ENCODE data around the gene B9D1.

Gene B9D1

DNA sequence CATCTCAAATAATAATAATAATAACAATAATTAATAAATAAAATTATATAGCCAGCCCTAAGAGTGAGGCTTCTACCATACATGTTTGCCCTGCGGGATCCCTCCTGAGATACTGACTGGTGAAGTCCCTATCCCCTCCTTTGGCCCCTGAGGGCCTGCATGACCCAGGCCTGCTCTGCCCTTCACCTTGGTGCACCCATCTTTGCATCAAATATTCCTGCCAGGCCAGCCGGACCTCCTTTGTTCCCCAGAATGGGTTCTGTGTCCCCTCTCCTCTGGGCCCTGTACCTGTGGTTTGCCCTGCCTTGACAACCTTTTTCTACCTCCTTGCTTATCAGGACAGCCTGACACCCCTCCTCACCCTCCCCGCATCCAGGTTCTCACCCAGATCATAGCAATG, 46.5 kb upstream of the B9D1 start:
- no peak overlapping the region for H3K4me3 ChIP-seq (ENCODE audit: control insufficient read depth, low read depth, low read length)
- no peak for DNase-seq (ENCODE audit: low read depth)
- TF ChIP-seq, protein P1, sequence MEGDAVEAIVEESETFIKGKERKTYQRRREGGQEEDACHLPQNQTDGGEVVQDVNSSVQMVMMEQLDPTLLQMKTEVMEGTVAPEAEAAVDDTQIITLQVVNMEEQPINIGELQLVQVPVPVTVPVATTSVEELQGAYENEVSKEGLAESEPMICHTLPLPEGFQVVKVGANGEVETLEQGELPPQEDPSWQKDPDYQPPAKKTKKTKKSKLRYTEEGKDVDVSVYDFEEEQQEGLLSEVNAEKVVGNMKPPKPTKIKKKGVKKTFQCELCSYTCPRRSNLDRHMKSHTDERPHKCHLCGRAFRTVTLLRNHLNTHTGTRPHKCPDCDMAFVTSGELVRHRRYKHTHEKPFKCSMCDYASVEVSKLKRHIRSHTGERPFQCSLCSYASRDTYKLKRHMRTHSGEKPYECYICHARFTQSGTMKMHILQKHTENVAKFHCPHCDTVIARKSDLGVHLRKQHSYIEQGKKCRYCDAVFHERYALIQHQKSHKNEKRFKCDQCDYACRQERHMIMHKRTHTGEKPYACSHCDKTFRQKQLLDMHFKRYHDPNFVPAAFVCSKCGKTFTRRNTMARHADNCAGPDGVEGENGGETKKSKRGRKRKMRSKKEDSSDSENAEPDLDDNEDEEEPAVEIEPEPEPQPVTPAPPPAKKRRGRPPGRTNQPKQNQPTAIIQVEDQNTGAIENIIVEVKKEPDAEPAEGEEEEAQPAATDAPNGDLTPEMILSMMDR (IDR thresholded peaks at IDR 0.05; ENCODE audit: control insufficient read depth, insufficient read depth, low read depth, low read length, missing control alignments), result no peak

GRCh38 chr17:19408346-19408710, 45.8 kb upstream of the B9D1 start:
- DNase-seq (ENCODE audit: low read depth), result no peak
- no peak overlapping the region for H3K4me3 ChIP-seq (ENCODE audit: control insufficient read depth, low read depth, low read length)
- TF ChIP-seq, protein P1 (IDR thresholded peaks at IDR 0.05; ENCODE audit: control insufficient read depth, insufficient read depth, low read depth, low read length, missing control alignments), result no peak

- H3K4me3 ChIP-seq (ENCODE audit: control insufficient read depth, low read depth, low read length), result no peak overlapping the region
- TF ChIP-seq, protein P1 (IDR thresholded peaks at IDR 0.05; ENCODE audit: control insufficient read depth, insufficient read depth, low read depth, low read length, missing control alignments), result no peak
- DNase-seq (ENCODE audit: low read depth), result no peak
Measured at GRCh38 chr17:19407601-19408345, 45.2 kb upstream of the B9D1 start.

DNA sequence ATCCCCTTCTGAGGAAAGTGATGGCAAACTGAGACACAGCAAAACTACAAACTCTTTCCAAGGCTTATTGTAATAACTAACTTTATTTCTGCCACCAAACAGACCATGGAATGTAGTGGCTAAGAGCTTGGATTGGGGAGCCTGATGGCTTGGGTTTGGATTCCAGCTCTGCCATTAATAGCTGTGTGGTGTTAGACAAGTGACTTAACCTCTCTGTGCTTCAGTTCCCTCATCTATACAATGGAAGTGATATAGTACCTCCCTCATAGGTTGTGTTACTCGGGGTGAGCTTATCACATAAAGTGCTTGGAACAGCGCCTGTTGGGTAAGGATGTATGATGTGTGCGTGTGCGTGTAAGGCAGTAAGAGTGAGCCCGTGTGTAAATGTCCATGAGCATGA, 42.6 kb upstream of the B9D1 start:
- TF ChIP-seq, protein P1 (IDR thresholded peaks at IDR 0.05; ENCODE audit: control insufficient read depth, insufficient read depth, low read depth, low read length, missing control alignments), result no peak
- DNase-seq (ENCODE audit: low read depth), result no peak
- no peak overlapping the region for H3K4me3 ChIP-seq (ENCODE audit: control insufficient read depth, low read depth, low read length)

DNA sequence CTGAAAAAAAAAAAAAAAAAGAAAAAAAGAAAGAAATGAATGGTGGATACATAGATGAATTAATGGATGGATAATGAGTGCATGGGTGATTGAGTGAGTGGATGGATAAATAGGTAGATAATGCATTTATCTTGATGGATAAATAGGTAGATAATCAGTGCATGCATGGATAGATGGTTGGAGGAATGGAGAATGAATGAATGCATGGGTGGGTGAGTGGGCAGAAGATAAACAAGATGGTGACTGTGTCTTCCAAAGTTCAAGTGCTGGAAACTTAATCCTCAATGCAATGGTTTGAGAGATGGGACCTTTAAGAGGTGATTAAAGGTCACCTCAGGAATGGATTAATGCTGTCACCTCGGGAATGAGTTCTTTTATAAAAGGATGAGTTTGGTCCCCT, 41.7 kb upstream of the B9D1 start:
- H3K4me3 ChIP-seq (ENCODE audit: control insufficient read depth, low read depth, low read length), result no peak overlapping the region
- TF ChIP-seq, protein P1 (IDR thresholded peaks at IDR 0.05; ENCODE audit: control insufficient read depth, insufficient read depth, low read depth, low read length, missing control alignments), result no peak

GRCh38 chr17:19403021-19403420, 40.5 kb upstream of the B9D1 start:
- H3K4me3 ChIP-seq (ENCODE audit: control insufficient read depth, low read depth, low read length), result no peak overlapping the region
- TF ChIP-seq, protein P1 (IDR thresholded peaks at IDR 0.05; ENCODE audit: control insufficient read depth, insufficient read depth, low read depth, low read length, missing control alignments), result no peak
- no peak for DNase-seq (ENCODE audit: low read depth)

More for the DNA sequence above, 41.7 kb upstream of the B9D1 start:
- DNase-seq (ENCODE audit: low read depth), result no peak
